ENCODE data around the gene EFCAB8.
"Not testable (repeated sequence)": the region's sequence is repeated elsewhere in the genome, so short reads cannot be mapped to it uniquely, and the experiment has no call there.

EFCAB8 gene

DNA sequence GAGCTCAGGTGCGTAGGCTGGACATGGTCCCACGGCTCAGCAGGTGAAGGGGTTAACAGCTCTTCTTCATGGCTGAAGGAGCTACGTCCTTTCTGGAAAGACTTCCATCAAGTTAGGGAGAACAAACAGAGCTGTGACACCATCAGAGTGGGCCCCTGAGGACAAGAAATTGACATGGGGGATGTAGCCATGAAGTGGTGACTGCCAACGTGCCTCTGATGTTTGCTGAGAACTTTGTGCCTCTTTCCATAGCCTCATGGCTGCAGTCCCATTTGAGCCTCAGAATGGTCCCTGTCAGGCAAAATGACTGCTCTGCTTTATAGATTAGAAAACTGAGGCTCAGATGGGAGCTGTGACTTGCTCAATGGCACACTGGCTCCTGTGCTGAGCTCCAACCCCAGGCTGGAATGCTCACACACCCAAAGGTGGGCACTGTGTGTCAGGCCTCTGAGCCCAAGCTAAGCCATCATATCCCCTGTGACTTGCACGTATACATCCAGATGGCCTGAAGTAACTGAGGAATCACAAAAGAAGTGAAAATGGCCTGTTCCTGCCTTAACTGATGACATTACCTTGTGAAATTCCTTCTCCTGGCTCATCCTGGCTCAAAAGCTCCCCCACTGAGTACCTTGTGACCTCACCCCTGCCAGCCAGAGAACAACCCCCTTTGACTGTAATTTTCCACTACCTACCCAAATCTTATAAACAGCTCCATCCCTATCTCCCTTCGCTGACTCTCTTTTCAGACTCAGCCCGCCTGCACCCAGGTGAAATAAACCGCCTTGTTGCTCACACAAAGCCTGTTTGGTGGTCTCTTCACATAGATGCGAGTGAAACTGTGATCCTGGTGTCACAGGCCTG is 115.7 kb downstream of the EFCAB8 start:
- not testable (repeated sequence) for DNase-seq

- not testable (repeated sequence) for DNase-seq
Observed at GRCh38 chr20:32975121-32975520, 116.4 kb downstream of the EFCAB8 start.

DNA sequence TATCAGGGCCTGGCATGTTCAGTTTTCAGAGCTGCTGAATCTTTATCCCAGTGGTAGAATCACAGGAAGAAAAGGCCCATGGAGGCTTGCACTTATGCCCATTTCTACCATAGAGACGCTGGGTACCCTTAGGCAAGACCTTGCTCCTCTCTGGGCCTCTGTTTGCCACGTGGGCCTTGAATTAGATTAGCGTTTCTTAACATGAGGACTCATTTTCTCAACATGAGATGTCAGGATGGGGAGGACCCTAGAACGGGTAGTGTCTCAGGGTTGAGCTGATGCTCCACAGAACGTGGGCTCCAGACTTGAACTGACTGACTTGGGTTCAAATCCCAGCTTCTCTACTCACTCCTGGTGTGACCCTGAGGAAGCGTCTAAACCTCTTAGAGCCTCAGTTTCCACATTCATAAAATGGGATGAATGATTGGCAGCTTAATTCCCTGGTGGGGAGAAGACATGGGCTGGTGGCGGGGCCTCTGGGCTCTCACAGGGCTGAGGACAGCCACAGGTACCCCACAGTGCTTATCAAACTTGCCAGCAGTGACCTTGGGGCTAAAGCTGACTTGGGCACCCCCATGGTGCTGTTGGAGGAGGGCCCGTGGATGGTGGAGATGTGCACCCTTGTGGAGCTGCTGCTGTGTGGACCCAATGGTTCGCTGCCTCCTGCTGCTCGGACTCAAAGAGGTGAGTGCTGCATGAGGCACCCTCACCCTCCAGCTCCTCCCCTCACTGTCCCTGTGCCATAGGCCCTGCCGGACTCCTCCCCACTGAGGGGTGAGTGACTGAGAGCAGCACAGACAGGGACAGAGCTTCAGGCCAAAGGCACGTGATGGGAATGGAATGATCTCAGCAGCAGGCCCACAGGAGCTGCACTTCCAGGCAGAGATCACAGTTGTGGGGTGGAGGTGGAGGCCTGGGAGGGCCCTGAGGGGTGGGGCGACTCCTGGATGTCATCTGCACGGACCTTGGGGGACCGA is 117.3 kb downstream of the EFCAB8 start:
- no peak for DNase-seq

- DNase-seq = no peak
Observed at GRCh38 chr20:32976746-32977145, 118.0 kb downstream of the EFCAB8 start.

GRCh38 chr20:32977281-32978008 is 118.7 kb downstream of the EFCAB8 start:
- no peak for DNase-seq

- no peak for DNase-seq
Observed at GRCh38 chr20:32978009-32978335, 119.2 kb downstream of the EFCAB8 start.

- DNase-seq = no peak
Observed at GRCh38 chr20:32979201-32979998, 120.7 kb downstream of the EFCAB8 start.

- DNase-seq = no peak
Observed at GRCh38 chr20:32980131-32980941, 121.6 kb downstream of the EFCAB8 start.

DNA sequence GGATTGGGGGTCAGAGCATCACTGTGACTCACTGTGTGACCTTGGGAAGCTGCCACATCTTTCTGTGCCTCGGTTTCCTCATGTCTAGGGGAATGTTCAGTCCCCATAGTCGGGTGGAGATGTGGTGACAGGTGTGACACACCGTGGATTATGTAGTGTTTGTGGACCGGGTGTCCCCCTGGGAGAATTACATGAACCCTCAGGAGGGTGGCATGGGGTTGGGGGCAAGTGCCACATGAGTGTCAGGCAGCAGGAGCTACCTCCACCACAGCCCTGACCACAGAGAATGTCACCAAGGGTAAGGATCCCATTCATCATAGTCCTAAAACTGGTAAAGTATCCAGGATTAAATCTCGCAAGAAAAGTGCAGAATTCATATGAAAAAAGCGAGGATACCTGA is 122.3 kb downstream of the EFCAB8 start:
- no peak for DNase-seq

- DNase-seq = peak; percentile 19
Observed at GRCh38 chr20:32982617-32983458, 124.1 kb downstream of the EFCAB8 start.

DNA sequence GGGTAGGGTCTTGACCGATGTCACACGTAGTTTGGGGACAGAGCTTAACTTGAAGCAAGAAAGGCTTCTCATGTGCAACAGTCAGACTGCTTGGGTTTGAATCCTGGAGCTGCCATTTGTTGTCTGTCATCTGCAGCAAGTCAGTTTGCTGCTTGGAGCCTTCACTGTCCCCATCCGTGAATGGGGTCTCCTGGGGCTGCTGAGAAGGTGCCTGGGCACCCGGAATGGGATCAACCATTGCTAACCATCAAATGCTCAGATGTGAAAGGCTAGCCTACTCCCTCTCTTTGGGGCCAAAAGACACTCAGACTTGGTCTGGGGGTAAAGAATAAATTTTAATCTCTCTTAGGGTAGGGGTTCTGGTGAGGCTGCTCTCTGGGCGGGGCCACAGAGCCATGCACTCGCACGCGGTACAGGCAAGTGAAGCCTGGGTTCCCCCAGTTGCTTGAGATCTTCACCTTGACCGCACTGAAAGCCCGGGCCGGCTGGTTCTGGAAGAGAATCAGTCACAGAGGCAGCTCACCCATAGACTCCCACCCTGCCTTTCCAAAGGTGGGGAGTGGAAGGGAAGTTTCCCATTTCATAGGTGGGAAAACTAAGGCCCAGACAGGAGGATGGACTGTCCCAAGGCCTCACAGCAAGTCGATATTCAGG is 124.9 kb downstream of the EFCAB8 start:
- DNase-seq = no peak

DNA sequence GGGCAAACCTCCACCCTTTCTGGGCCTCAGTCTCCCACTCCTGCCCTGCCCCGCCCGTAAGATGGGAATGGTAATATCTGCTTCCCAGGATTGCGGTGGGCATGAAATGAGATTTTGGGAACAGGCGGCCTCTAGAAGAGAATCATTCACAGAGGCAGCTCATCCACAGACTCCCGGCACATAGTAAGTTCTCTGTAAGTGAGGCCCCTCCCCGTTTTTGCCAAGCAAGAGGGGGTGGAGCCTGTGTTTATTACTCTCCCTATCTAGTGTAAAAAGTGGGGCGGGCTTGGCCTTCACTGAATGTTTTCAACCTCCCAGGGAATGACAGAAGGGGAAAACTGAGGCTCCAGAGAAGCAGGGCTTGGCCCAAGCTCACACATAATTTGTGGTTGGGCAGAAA is 125.5 kb downstream of the EFCAB8 start:
- DNase-seq = no peak

GRCh38 chr20:32984631-32985354 is 126.1 kb downstream of the EFCAB8 start:
- no peak for DNase-seq

DNA sequence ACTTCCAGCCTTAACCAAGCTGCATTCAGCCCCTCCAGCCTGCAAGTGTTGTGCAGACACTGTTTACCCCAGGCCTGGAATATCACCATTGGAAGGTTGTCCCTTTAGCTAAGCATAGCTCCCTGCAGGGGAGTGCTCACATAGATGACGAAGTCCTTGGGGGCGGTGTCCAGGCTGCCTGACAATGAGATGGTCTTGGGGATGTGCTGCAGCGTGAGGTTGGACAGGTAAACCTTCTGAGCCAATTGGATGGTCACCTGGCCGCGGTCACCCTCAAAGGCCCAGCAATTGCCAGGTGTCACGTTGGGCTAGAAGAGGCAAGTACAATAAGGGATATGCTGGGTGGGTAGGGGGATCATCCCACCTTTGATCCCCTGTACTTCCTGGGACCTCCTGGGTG is 126.9 kb downstream of the EFCAB8 start:
- no peak for DNase-seq

DNA sequence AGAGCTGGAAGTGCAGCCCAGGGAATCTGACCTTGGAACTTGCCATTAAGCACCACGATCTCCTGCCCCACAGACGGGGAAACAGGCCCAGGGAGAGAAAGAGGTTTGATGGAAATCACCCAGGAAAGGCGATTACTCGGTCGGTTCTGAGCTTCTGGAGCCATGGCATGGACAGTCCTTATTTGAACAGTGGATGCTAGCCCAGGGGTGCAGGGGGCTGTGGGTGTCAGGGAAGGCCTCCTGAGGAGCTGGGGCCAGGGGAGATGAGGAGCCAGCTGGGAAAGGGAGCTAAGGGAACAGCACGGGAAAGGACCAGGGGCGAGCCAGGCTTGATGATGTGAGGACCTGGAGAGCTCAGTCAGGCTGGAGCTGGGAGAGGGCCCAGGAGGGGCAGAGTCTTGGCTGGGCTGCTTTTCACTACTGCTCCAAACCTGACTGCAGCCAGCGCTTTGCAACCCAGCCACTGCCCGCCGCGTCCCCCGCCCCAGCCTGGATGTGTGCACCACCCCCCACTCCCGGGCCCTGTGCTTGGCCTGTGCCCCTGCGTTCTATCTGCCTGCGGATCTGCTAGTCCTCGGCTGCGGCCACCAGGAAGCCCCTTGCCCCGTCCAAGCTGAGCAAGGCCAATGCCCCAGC is 127.7 kb downstream of the EFCAB8 start:
- no peak for DNase-seq

- DNase-seq = no peak
Observed at GRCh38 chr20:32987044-32987825, 128.5 kb downstream of the EFCAB8 start.

GRCh38 chr20:32988008-32988407 is 129.3 kb downstream of the EFCAB8 start:
- no peak for DNase-seq
